ENCODE data around the gene AHNAK. TPM values are rescaled to one million over a fixed set of nuclear protein-coding genes. Genes with fewer than 3 reads are reported as not detected.
"Not testable (repeated sequence)": the region's sequence is repeated elsewhere in the genome, so short reads cannot be mapped to it uniquely, and the experiment has no call there.

AHNAK gene
- total RNA-seq, 1 donor from 2014 or later, result 562 TPM

DNA sequence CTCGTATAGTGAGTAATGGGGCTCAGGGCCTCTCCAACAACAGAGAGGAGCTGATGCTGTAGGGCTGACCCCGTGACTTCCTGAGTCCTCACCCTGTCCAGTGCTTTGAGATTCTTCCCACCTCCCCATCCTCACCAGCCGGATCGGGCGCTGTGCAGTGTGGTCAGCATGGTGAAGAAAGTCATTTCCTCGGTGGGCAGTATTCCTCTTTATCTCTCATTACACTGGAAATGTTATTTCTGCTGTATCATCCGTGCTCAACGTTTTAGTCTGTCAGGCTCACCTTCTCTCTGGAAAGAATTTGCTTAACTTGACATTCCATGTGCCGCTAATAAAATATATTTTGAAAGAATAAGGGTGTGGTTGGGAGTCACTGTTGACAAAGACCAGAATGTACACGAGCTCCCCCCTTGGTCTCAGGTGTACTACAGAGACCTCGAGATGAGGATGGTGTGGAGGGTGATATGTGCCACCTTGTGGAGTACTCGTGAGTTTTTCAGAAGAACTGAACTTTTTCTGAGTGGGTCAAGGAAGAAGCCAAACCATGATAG, 153.5 kb downstream of the AHNAK start:
- no peak for DNase-seq (ENCODE audit: extremely low read depth, low read depth, low spot score)

DNA sequence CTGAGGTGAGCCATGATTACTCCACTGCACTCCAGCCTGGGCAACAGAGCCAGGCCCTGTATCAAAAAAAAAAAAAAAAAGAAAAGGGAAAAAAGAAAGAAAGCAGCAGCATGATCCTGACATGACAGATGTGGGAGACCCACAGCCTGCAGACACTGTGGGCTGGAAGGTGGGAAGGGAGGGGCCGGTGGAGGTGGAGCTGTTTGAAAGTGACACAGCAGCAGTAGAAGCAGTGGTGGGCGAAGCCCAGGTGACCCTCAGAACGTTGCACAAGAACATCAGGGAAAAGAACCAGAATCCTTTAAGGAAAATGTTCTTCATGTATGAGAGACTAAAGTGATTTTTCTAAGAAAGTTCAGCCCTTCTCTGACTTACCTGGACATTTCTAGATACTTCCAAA, 154.1 kb downstream of the AHNAK start:
- no peak for DNase-seq (ENCODE audit: extremely low read depth, low read depth, low spot score)

GRCh38 chr11:62391642-62392425, 154.8 kb downstream of the AHNAK start:
- no peak for DNase-seq (ENCODE audit: extremely low read depth, low read depth, low spot score)

DNA sequence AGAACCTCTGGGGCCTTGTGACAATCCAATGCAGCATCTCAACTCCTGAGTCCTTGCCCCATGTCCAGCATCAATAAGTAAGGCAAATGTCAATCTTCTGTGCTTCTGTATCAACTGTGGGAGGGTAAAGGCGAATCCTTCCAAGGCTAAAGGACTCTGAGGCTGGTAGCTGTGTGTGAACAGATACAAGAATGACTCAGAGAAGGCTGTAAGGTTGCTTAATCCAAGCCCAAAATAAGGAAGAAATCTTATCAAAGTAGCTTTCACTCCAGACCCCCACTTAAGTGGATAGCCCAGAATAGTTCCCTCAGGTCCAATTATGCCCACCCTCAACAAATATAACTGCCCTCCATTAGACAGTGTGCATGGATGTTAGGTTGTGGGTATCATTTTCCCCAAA, 155.9 kb downstream of the AHNAK start:
- DNase-seq (ENCODE audit: extremely low read depth, low read depth, low spot score), result no peak

- no peak for DNase-seq (ENCODE audit: extremely low read depth, low read depth, low spot score)
Observed at GRCh38 chr11:62390237-62390636, 156.4 kb downstream of the AHNAK start.

DNA sequence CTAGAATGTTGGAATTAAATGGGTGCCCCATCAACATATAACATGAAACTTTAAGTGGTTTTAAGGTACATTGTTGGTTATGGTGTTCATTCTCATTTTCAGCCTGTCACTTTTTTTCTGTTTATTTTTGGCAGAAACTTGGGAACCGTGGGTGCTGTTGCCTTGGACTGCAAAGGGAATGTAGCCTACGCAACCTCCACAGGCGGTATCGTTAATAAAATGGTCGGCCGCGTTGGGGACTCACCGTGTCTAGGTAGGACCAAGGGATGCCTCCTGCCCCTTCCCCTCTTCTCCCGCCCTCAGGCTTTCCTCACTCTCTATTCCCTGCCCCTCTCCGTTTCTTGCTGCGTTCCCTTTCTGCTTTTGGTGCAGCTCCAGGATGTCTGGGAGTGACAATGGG, 157.6 kb downstream of the AHNAK start:
- no peak for DNase-seq (ENCODE audit: extremely low read depth, low read depth, low spot score)

DNA sequence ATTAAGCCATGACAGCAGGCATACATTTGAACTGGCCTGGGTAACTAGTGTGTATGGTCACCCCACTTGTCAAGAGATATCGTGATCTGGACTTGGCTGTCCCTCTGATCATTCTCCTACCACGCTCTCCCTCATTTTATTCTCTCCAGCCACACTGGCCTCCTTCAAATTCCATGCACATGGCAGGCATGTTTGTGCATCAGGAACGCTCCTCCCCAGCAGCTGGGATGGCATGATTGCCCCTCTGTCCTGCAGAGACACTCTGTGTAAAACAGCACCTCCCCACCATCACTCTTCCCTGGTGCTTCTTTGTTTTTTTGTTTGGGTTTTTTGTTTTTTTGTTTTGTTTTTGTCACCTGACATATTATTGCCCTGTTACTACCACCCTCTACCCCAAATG, 159.2 kb downstream of the AHNAK start:
- no peak for DNase-seq (ENCODE audit: extremely low read depth, low read depth, low spot score)

DNA sequence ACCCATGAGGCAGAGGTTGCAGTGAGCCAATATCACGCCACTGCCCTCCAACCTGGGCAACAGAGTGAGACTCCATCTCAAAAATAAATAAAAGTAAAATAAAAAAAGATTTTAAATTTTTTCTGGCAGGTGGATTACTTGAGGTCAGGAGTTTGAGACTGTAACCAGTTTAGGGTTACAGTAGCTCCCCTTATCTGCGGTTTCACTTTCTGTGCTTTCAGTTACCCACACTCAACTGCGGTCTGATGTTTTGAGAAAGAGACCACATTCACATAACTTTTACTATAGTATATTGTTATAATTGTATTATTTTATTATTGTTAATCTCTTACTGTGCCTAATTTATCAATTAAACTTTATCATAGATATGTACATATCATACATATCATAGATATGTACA, 160.5 kb downstream of the AHNAK start:
- not testable (repeated sequence) for DNase-seq (ENCODE audit: extremely low read depth, low read depth, low spot score)

DNA sequence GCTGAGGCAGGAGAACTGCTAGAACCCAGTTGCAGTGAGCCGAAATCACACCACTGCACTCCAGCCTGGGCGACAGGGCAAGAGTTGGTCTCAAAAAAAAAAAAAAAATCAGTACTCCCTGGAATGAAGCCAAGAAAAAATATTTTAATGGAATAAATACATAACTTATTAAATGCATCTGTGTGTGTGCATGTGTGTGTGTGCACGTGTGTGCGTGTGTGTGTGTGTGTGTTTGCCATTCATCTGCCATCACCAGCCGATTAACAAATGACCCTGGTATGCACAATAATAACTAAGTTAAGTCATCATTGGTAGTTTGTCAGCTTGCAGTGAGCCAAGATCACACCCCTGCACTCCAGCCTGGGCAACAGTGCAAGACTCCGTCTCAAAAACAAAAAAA, 162.8 kb downstream of the AHNAK start:
- no peak for DNase-seq (ENCODE audit: extremely low read depth, low read depth, low spot score)

Other genes with a start within 250 kb of the AHNAK start
- gene SCGB1D4, start 247.7 kb downstream of the AHNAK start, total RNA-seq, result not detected in 2 replicates
- 7.8 and 41.4 TPM in 2 replicates for gene ASRGL1, start 209.4 kb downstream of the AHNAK start, total RNA-seq
- not detected in 2 replicates for gene SCGB1A1, start 127.8 kb downstream of the AHNAK start, total RNA-seq
- 1,186 and 1,947 TPM in 2 replicates for gene EEF1G, start 27.1 kb upstream of the AHNAK start, total RNA-seq
- 12.8 and 16.8 TPM in 2 replicates for gene TUT1, start 44.7 kb upstream of the AHNAK start, total RNA-seq
- gene MTA2, start 55.1 kb upstream of the AHNAK start, total RNA-seq, result 143 and 154 TPM in 2 replicates
- 33.2 and 83.2 TPM in 2 replicates for gene EML3, start 66.0 kb upstream of the AHNAK start, total RNA-seq
- 1.4 and 2.3 TPM in 2 replicates for gene ROM1, start 66.5 kb upstream of the AHNAK start, total RNA-seq
- gene B3GAT3, start 75.2 kb upstream of the AHNAK start, total RNA-seq, result 38.3 and 42.5 TPM in 2 replicates
- gene GANAB, start 99.8 kb upstream of the AHNAK start, total RNA-seq, result 295 and 372 TPM in 2 replicates
- gene INTS5, start 106.5 kb upstream of the AHNAK start, total RNA-seq, result 29.0 and 29.5 TPM in 2 replicates
- 49.7 and 56.8 TPM in 2 replicates for gene C11orf98, start 118.4 kb upstream of the AHNAK start, total RNA-seq
- gene CSKMT, start 118.5 kb upstream of the AHNAK start, total RNA-seq, result 2.4 and 2.5 TPM in 2 replicates
- 7.8 and 9.9 TPM in 2 replicates for gene UQCC3, start 124.9 kb upstream of the AHNAK start, total RNA-seq
- gene LBHD1, start 125.5 kb upstream of the AHNAK start, total RNA-seq, result 2.1 and 7.1 TPM in 2 replicates
- gene UBXN1, start 132.3 kb upstream of the AHNAK start, total RNA-seq, result 134 and 162 TPM in 2 replicates
- gene LRRN4CL, start 142.7 kb upstream of the AHNAK start, total RNA-seq, result not detected in 2 replicates
- gene BSCL2, start 160.6 kb upstream of the AHNAK start, total RNA-seq, result 34.8 and 36.4 TPM in 2 replicates
- not detected in 2 replicates for gene GNG3, start 160.9 kb upstream of the AHNAK start, total RNA-seq
- 13.2 and 23.6 TPM in 2 replicates for gene HNRNPUL2, start 180.7 kb upstream of the AHNAK start, total RNA-seq
- 34.9 and 35.2 TPM in 2 replicates for gene TTC9C, start 181.7 kb upstream of the AHNAK start, total RNA-seq
- 7.2 and 12.6 TPM in 2 replicates for gene ZBTB3, start 207.4 kb upstream of the AHNAK start, total RNA-seq
- gene POLR2G, start 214.8 kb upstream of the AHNAK start, total RNA-seq, result 75.5 and 88.6 TPM in 2 replicates
- 20.6 and 21.8 TPM in 2 replicates for gene TAF6L, start 224.6 kb upstream of the AHNAK start, total RNA-seq
- 63.9 and 65.4 TPM in 2 replicates for gene TMEM179B, start 240.6 kb upstream of the AHNAK start, total RNA-seq
- gene TMEM223, start 245.2 kb upstream of the AHNAK start, total RNA-seq, result 16.8 and 23.2 TPM in 2 replicates

All from glomerular endothelial cell (primary cell).